HK-2 (cell line): ENCODE measurements around the gene EEPD1.

Experiments used
- DNase-seq: peaks from one replicate; pipeline ENCODE4 v3.0.0-alpha.2; 2018; ENCODE audit not compliant: unreplicated experiment

EEPD1 gene

DNA sequence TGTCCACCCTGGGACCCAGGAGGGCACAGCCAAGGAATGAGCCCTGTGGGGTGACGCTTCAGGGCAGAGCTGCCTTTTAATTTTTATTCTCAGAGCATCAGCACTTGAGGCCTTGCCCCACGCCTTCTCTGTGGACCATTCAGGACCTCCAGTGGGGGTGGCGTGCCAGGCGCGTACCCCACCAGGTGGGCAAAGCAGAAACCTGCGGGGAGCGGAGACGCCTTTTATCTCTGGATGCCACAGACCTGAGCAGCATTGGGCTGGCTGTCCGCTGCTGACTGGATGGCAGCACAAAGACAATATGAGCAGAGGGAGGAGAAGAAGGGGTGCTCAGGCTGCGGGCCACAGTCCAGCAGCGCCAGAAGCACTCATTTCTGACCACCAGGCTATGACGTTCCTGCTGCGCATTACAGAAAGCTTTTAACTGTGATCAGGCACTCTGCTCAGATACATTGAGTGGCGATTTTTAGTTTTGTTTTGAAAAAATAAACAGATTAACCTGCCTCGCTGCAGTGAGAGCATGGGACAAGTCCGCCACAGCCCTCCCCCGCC is 146.2 kb downstream of the EEPD1 start:
- no peak for DNase-seq

DNA sequence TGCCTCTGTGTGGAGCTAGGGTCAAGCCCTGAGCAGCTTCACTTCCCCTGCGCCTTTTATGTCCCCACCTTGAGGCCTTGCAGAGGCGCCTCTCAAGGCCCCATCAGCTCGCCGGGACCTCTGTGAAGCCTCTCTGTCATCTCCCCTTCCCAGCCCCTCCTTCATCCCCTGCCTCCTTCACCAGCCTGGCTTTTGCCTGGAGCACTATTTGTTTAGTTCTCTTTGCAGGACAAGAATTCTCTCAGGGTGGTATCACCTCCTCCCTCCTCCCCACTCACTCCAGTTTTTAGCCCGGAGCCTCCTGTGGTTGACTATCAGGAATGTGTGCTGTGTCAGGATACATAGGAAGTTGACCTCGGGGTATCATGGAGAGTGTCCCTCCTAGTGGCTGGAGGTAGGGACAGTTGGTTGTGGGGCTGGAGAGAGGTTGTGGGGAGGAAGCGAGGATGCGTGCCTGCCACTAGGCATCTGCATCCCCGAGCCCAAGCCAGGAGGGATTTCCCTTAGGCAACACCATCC is 146.8 kb downstream of the EEPD1 start:
- DNase-seq, result no peak

DNA sequence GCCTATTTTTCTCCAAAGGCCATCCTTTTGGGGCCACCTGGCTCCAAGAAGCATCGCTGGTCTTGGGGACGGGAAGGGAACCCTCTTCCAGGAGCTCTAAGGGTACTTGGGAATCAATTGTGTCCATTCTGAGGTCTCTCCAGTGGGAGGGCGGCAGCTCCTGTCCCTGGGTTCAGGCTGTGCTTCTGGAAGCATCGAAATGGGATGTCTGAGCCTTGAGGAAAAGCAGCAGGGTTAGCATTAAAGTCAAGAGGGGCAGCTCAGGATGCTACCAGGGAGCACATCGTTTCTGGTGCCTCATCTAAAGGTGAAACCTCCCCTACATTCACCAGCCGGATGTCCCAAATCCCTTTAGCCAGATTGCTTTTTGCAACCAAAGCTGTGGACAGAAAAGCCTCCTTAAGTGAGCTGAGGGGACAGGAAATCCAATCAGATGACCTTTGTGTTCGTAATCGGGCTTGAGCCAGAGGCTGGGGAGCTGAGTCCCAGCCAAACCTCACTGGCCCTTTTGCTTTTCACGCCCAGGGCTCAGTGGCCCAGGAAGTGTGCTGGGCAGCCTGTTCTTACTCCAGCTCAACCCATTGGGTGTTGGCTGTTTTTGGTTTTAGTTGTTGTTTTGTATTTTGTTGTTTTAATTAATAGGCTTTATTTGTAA is 147.8 kb downstream of the EEPD1 start:
- DNase-seq, result no peak

DNA sequence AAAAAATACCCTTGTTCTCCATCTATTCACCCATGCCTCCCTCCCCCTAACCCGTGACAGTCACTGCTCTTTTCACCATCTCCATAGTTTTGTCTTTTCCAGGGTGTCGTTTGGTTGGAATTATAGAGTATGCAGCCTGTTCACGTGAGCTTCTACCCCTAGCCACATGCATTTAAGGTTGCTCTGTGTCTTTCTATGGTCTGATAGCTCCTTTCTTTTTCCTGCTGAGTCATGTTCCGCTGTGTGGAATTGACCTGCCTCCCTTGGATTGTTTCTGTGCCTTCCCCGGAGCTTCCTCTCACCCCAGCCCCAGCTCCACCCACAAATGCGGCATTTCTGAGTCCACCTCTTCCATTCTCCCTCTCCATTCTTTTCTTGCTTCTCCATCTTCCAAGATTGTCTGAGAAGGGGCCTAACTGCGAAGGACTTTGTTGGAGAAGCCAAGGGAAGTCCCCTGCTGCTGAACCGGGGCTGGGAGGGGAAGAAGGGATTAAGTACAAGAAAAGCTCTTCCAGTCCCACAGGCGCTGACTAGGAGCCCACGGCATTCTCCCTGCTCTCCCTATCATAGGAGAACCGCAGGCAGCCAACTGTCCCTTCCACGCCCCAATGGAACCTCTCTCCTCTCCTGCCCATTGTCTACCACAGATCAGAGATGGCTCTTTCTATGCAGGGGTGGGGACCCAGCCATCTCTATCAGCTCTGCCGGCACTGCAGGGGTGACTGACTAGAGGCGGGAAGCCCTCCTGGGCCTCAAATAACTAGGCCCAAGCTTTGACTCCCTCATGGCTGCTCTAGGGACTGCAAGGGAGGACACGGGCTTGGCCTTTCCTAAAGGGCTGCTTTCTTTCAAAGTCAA is 149.1 kb downstream of the EEPD1 start:
- DNase-seq, result peak; percentile 59

DNA sequence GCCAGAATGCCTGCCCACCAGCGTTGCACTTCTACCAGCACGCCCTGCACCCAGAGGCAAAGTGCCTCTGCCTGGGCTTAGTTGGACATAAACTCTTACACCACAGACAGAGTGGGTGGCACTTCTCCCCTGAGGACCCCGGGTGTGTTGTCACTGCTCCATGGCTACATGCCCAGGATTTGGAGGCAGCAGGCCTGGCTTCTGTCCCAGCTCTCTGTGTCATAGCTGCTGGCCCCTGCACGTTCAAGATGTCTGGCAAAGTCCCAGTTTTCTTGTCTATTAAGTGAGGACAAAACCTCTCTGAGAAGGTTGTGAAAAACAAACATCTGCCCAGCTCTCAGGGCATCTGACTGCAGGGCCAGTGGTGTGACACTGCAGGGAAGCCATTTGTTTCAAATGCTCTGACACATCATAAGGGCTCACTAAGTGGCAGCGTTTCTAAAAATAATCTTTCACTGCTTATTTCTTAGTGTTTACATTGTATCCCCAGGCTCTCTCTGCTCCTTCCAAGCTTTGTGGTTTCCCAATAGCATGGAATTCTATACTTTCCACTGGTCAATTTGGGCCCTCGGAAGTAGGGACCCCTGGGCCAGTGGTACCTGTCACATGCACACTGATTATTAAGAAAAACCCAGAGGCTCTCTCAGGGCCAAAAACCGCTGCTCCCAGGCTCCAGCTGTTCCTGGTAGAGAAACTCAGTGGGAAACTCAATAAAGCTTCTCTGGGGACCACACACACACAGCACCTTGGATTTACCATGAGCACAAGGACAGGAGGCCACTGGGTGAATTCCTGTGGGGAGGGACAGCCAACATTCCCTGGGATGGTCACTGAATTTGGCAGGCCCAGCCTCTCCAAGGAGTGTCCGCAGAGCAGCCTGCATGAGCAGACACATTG is 150.4 kb downstream of the EEPD1 start:
- DNase-seq, result peak; percentile 70

DNA sequence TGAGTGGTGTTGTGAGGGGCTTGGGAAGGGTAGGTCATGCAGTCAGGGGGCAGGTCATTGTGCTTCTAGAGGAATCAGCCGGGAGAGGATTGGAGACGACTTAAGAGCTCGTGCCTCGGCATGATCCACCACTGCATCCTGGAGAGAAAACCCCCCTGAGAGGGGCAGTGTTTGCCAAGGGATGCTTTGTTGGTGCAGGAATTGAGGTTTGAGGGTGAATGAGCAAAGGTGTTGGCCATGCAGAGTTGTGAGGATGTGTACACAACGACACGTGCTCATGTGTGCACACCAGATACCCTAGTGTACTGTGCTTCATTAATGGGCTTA is 151.0 kb downstream of the EEPD1 start:
- DNase-seq, result no peak

DNA sequence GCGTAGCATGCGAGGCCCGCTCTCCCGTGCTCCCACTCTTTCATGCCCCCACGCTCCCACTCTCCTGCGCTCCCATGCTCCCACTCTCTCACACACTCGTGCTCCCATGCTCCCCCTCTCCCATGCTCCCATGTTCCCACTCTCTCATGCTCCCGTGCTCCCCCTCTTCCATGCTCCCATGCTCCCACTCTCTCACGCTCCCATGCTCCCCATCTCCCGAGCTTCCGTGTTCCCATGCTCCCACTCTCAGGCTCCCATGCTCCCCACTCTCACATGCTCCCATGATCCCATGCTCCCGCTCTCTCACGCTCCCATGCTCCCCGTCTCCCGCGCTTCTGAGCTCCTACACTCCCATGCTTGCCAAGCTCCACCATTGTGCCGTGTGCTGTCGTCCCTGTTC is 152.2 kb downstream of the EEPD1 start:
- DNase-seq, result no peak

DNA sequence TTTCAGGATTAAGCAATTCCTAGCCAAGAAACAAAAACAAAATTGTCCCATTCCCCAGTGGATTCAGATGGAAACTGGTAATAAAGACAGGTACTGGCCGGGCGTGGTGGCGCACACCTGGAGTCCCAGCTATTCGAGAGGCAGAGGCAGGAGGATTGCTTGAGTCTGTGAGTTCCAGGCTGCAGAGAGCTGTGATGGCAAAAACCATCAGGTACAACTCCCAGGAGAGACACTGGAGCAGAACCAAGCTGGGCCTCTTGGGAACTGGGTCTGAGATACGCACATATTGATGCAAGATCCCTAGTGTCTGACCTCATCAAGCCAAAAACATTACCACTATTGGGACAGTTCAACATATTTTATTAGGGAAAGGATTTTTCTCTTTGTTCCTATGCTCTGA is 152.6 kb downstream of the EEPD1 start:
- DNase-seq, result no peak

DNA sequence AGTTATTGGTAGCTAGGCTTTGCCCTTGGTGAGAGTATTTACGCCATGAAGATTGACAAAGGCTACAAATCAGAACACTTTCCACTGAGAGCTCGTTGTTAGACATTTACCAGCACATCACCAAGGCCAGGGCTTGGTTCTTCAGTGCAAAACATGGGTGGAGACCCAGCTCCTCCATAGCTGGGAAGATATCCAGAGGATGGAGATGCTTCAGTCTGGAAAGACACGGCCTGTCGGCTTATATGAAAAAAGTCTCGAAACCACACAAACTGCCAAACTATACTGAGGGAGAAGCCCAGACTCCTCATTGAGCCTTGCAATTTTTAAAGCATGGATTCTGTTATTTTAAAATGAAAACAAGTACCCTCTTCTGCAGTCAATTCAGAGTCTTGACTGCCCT is 153.2 kb downstream of the EEPD1 start:
- no peak for DNase-seq

DNA sequence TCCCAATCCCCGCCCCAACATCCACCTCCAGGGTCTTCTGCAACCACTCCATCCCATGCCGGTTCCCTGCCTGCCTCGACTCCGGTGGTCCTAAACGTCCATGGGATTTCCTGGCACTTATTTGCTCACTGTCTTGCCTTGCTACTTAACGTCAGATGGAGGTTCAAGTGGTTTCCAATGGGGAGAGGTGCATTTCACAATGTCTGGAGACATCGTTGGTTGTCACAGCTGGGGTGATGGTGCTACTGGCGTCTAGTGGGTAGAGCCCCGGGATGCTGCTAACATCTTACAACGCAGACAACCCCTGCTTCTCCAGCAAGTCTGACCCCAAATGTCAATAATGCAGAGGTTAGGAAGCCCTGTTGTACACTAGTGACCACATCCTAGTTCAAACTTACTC is 153.7 kb downstream of the EEPD1 start:
- DNase-seq, result no peak

DNA sequence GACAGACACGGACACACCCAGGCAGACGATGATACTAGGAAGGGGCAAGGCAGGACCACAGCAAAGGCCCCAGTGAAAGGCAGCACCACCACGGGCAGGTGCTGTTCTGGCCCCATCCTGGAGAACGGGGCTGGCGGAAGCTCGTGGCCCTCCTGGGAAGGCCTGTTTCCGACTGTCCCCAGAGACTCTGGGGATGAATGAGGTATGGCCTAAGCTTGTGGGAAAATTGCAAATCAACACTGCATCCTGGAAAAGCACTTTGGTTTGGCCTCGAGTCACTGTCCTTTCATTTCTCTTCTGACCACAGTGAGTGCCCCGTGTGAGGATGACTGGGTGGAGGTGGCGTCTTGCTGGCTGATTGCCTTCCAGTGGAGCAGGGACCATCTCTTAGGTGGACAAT is 155.0 kb downstream of the EEPD1 start:
- DNase-seq, result no peak

DNA sequence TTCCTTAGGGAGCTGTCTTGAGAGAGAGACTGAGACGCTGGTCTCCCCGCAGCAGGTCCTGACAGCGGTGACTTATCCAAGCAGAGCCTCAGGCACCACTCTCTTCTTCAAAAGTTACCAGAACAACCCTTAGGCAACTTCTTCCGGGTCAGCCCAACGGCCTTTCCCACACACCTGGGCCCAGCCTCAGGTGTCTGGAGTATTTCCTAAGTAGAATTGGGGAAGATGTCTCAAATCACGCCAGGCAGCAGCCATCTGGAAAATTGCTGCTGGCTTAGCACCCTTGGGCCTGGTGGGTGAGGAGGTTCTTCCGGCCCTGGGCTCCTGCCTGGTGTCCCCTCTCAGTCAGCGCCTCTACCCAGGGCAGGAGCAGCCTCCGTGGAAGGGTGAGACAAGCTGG is 156.2 kb downstream of the EEPD1 start:
- no peak for DNase-seq

DNA sequence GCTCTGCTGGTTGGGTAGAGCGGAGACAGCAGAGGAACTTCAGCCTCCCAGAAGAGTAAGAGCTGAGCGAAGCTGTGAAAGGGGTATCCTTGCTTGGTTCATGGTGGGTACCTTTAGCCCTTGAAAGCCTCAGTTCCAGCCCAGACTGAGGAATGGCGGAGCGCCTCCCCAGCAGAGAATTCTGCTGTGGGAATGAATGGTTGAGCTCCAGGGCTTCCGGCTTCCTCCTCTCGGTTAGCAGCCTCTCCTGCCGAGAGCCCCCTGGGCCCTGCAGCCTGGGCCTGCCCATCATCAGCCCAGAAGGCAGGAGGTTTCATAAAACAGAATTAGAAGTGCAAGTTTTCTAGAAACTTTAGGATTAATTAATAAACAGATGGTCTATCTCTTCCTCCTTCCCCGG is 156.7 kb downstream of the EEPD1 start:
- DNase-seq, result no peak

DNA sequence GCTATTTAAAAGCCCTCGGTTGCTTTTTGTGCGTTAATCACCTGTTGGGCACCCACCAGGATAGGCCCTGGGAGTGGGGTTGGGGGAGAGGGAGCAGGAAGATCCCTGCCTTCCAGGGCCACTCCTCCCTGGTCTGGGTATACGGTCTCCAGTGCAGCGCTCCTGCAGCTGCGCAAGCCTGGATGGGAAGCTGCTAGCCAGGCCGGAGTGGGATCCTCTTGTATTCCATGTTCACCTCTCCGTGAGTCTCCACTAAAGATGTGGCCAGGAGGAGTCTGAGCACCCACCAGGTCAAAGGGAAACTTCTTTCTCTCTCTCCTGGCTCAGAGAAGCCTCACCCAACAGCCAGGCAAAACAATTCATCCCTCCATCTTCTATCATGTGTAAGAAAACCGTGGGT is 157.8 kb downstream of the EEPD1 start:
- no peak for DNase-seq

DNA sequence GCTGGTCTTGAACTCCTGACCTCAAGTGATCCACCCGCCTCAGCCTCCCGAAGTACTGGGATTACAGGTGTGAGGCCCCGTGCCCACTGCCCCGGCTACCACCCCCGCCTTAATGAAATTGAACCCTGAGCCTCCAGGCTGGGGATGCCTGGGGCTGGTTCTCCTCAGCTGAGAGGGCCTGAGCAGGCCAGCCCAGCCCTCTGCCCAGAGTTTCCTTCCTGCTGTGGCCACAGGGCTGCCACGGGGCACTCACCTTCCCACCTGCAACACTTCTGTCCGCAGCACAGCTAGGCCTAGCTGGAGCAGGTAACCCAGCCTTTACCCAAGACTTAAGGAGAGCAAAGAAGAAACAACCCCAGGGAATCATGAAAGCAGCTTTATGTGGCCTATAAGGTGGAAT is 158.5 kb downstream of the EEPD1 start:
- no peak for DNase-seq

DNA sequence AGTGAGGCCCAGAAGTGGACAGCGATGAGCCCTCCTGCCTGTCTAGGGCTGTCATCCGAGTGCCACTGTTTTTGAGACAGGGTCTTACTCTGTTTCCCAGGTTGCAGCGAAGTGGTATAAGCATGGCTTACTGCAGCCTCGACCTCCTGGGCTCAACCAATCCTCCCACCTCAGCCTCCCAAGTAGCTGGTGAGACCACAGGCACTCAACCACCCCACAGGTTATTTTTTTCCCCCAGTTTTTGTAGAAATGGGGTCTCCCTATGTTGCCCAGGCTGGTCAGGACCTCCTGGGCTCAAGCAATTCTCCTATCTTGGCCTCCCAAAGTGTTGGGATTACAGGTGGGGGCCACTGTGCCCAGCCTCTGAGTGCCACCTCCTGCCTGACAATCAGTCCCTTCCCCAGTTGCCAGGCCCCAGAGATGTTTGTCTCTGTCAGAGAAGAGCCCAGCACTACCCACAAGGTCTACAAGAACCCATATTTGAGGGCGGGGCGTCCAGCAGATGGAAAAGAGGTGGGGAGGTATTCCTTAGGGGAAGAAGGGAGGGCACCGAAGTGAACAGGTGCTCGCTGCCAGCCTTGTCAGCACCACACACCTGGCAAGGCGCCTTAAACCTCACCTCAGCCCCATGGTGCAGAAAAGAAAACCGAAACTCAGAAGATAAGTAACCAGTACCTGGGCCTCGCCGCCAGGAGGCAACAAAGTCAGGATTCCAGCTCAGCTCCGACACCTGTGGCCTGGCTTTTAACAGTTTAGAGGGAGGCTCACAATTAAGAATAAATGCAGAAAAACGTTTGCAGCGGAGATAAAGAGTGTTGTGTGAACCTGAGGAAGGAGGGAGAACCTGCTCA is 159.2 kb downstream of the EEPD1 start:
- no peak for DNase-seq

DNA sequence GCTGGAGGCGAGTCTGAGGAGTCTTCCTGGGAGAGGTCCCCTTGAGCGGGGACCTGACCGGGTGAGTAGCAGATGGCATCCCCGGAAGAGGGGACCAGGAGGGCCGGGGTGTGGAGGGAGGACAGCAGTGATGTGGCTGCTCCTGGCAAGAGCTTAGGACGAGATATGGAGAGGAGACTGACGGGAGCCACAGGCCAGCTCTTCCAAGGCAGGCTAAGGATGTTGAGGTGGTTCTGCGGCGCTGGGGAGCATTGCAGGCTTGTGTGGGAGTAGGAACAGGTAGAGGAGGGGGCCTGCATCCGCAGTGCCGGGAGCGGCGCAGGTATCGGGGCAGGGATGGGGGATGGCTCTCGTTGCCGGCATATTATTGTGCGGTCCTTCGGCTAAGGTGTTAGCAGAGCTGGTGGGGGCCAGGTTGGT is 159.9 kb downstream of the EEPD1 start:
- no peak for DNase-seq

DNA sequence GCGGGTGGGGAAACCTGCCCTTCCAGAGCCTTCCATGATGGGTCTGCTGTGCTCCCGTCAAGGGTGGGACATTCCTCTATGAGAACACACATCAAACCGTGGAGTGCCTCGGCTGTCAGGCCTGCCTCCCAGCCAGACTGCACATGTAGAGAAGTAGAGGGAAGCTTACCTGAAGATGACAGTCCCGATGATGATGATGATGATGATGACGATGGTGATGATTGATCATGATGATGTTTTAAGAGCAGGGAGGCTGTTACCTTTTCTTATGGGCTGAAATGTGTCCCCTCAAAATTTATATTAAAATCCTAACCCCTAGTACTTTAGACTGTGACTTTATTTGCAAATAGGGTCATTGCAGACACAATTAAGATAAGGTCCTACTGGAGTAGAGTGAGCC is 160.6 kb downstream of the EEPD1 start:
- no peak for DNase-seq

DNA sequence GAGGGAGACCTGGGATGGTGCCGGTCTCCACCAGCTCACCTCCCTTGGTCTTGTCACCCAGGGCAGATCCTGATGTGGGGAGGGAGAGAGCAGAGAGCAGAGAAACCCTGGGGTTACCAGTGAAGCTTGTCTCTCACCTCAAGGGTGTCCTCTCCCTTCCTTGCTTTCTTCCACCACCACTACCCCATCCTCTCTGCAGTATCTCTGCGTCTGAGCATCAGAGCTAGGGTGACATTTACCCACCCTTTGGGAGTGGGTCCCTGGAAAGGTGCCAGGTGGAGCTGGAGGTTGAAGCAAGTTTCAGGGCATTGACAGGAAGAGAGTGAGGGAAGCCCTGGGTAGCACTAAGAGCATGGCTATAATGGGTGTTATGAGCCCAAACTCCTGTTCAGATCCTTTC is 161.4 kb downstream of the EEPD1 start:
- DNase-seq, result no peak

DNA sequence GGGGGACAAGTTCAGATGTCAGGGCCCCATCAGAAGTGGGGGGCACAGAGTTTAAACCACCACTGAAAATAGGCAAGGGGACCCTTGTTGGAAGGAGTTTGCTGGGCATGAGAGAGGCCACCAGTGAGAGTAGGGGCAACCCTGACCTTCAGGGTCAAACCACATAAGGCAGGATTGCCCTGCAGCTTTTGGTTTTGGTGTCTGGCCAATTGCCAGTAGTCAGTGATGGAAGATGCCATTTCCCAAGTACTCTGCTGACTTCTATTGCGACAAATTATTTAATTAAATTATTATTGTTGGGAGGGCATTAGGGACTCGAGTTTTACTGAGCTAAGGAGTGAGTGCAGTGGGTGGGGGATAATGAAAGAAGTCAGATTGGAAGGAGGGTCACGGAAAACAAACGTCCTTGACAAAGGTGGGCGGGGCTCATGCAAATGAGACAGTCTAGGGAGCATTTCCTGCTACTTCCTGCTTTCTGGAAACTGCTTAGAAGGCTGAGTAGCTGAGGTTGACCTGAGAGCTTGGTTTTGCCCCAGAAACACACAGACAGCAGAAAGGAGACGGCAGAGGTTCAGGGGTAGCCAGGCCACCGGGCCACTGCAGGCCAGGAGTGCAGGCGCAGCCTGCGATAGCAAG is 162.4 kb downstream of the EEPD1 start:
- no peak for DNase-seq

DNA sequence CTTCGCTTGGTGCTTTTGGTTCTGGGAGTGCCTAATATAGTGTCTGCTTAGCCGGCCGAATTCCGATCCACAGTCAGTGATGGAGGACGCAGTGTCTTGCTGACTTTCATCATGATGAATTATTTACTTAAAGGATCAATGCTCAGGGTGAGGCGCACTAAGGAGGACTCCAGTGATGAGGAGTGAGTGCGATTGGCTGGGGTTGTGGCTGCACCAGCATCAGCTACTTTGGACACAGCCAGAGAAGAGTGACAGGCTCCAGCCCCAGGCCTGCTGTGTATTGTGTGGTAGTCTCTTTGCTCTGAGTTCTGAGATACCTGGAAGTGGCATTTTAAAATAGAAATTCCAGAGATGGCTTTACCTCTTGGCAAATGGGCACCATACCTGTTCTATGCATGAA is 163.3 kb downstream of the EEPD1 start:
- DNase-seq, result no peak
